Fibroblast of skin of back (primary cell): ENCODE measurements around the gene DHRS3.

Source experiments
- DNase-seq: peaks from one replicate; pipeline ENCODE4 v3.0.0-alpha.2; 2013

DHRS3 gene

GRCh38 chr1:12640237-12640957 lies 22.4 kb upstream of the DHRS3 start:
- no peak for DNase-seq

- no peak for DNase-seq
Measured at GRCh38 chr1:12637693-12638092, 19.7 kb upstream of the DHRS3 start.

- DNase-seq = peak; percentile 94
Measured at GRCh38 chr1:12636098-12636950, 18.3 kb upstream of the DHRS3 start.

GRCh38 chr1:12634696-12635202 lies 16.7 kb upstream of the DHRS3 start:
- no peak for DNase-seq

GRCh38 chr1:12634156-12634555 lies 16.1 kb upstream of the DHRS3 start:
- DNase-seq = no peak

- DNase-seq = no peak
Measured at GRCh38 chr1:12631571-12631970, 13.6 kb upstream of the DHRS3 start.

- DNase-seq = no peak
Measured at GRCh38 chr1:12630946-12631530, 13.0 kb upstream of the DHRS3 start.

- DNase-seq = no peak
Measured at GRCh38 chr1:12629985-12630760, 12.2 kb upstream of the DHRS3 start.

GRCh38 chr1:12629511-12629956 lies 11.5 kb upstream of the DHRS3 start:
- no peak for DNase-seq

- no peak for DNase-seq
Measured at GRCh38 chr1:12627296-12627695, 9.3 kb upstream of the DHRS3 start.

- no peak for DNase-seq
Measured at GRCh38 chr1:12626888-12627287, 8.9 kb upstream of the DHRS3 start.

GRCh38 chr1:12625276-12625675 lies 7.3 kb upstream of the DHRS3 start:
- no peak for DNase-seq

- DNase-seq = no peak
Measured at GRCh38 chr1:12622506-12622905, 4.5 kb upstream of the DHRS3 start.

GRCh38 chr1:12621346-12622335 lies 3.6 kb upstream of the DHRS3 start:
- no peak for DNase-seq

- no peak for DNase-seq
Measured at GRCh38 chr1:12620931-12621330, 2.9 kb upstream of the DHRS3 start.

- peak; percentile 51 for DNase-seq
Measured at GRCh38 chr1:12620488-12620865, 2.5 kb upstream of the DHRS3 start.

GRCh38 chr1:12619792-12620487 lies 1.9 kb upstream of the DHRS3 start:
- peak; percentile 86 for DNase-seq

- DNase-seq = peak; percentile 92
Measured at GRCh38 chr1:12618965-12619791, 1.2 kb upstream of the DHRS3 start.

GRCh38 chr1:12618661-12618964 lies 603 bp upstream of the DHRS3 start:
- no peak for DNase-seq

GRCh38 chr1:12617511-12617900 lies 504 bp downstream of the DHRS3 start:
- no peak for DNase-seq
